Mesenchymal stem cell (in vitro differentiated cells and primary cell): ENCODE results near the gene PDGFD.

Source experiments
- DNase-seq: peaks from one replicate; pipeline ENCODE4 v3.0.0-alpha.2; 2013
- H2AFZ ChIP-seq: one replicate; pipeline ENCODE4 v1.6.1; 2013; ENCODE audit warnings: low read depth, mild to moderate bottlenecking, control low read depth, inconsistent platforms, low read length, moderate library complexity
- H2AK5ac ChIP-seq: 2 replicates; pipeline ENCODE4 v1.6.1; 2013; ENCODE audit warnings: low read length, moderate library complexity, mild to moderate bottlenecking, inconsistent platforms; ENCODE audit not compliant: severe bottlenecking
- H2BK120ac ChIP-seq: one replicate; pipeline ENCODE4 v1.6.1; 2013; ENCODE audit warnings: low read depth, mild to moderate bottlenecking, inconsistent platforms, low read length, moderate library complexity
- H2BK12ac ChIP-seq, 2 experiments: one replicate each; pipeline ENCODE4 v1.6.1; 2013; ENCODE audit warnings: inconsistent platforms in 2 of 2, low read length in 2 of 2, mild to moderate bottlenecking in 2 of 2, moderate library complexity in 2 of 2, control low read depth in 1 of 2
- H2BK15ac ChIP-seq: one replicate; pipeline ENCODE4 v1.6.1; 2013; ENCODE audit warnings: mild to moderate bottlenecking, low read depth, inconsistent platforms; ENCODE audit not compliant: poor library complexity, severe bottlenecking
- H2BK5ac ChIP-seq: 2 replicates; pipeline ENCODE4 v1.6.1; 2013; ENCODE audit warnings: low read depth, mild to moderate bottlenecking, low read length, control low read depth, inconsistent platforms; ENCODE audit not compliant: poor library complexity, severe bottlenecking
- H3K14ac ChIP-seq, 2 experiments: one replicate each; pipeline ENCODE4 v1.6.1; 2013; ENCODE audit warnings: inconsistent platforms in 2 of 2, low read length in 2 of 2, control low read depth in 1 of 2, mild to moderate bottlenecking in 1 of 2, moderate library complexity in 1 of 2
- H3K18ac ChIP-seq, 2 experiments: one replicate each; pipeline ENCODE4 v1.6.1; 2013; ENCODE audit warnings: inconsistent platforms in 2 of 2, low read length in 2 of 2, control low read depth in 1 of 2, low read depth in 1 of 2, mild to moderate bottlenecking in 1 of 2
- H3K23ac ChIP-seq, 2 experiments: one replicate each; pipeline ENCODE4 v1.6.1; 2013; ENCODE audit warnings: inconsistent platforms in 2 of 2, low read length in 2 of 2, mild to moderate bottlenecking in 2 of 2, moderate library complexity in 2 of 2, control low read depth in 1 of 2
- H3K27ac ChIP-seq: 2 replicates; pipeline ENCODE4 v1.5.1; 2013; ENCODE audit warnings: mild to moderate bottlenecking, moderate library complexity, low read length, control low read depth, inconsistent platforms; ENCODE audit not compliant: poor library complexity, severe bottlenecking
- H3K27me3 ChIP-seq, 2 experiments: 2 replicates each; pipeline versions ENCODE4 v1.6.1 to v1.7.0; 2013; ENCODE audit warnings: low read length in 2 of 2, mild to moderate bottlenecking in 2 of 2, moderate library complexity in 2 of 2, control low read depth in 1 of 2, inconsistent platforms in 1 of 2; ENCODE audit not compliant: control insufficient read depth in 1 of 2, insufficient read depth in 1 of 2
- H3K36me3 ChIP-seq, 2 experiments: 2 replicates each; pipeline versions ENCODE4 v1.6.1 to v1.7.0; 2013; ENCODE audit warnings: low read length in 2 of 2, control low read depth in 1 of 2, inconsistent platforms in 1 of 2, low read depth in 1 of 2, mild to moderate bottlenecking in 1 of 2; ENCODE audit not compliant: insufficient read depth in 2 of 2, control insufficient read depth in 1 of 2
- H3K4ac ChIP-seq, 2 experiments: one replicate each; pipeline ENCODE4 v1.6.1; 2013; ENCODE audit warnings: inconsistent platforms in 2 of 2, low read length in 2 of 2, mild to moderate bottlenecking in 2 of 2, moderate library complexity in 2 of 2, control low read depth in 1 of 2, low read depth in 1 of 2
- H3K4me1 ChIP-seq: 2 replicates; pipeline ENCODE4 v1.6.1; 2013; ENCODE audit warnings: low read depth, low read length, control low read depth; ENCODE audit not compliant: control insufficient read depth, insufficient read depth
- H3K4me2 ChIP-seq: 2 replicates; pipeline ENCODE4 v1.6.1; 2013; ENCODE audit warnings: low read length, mild to moderate bottlenecking, inconsistent platforms; ENCODE audit not compliant: poor library complexity, severe bottlenecking
- H3K4me3 ChIP-seq, 2 experiments: 2 replicates each; pipeline versions ENCODE4 v1.5.1 to v1.7.0; 2013; ENCODE audit warnings: low read length in 2 of 2, mild to moderate bottlenecking in 2 of 2, control low read depth in 1 of 2, low read depth in 1 of 2; ENCODE audit not compliant: insufficient read depth in 1 of 2
- H3K79me1 ChIP-seq: replicated peaks from 2 replicates; pipeline ENCODE4 v1.6.1; 2013; ENCODE audit warnings: mild to moderate bottlenecking, control low read depth, low read length, inconsistent platforms; ENCODE audit not compliant: poor library complexity, severe bottlenecking
- H3K9ac ChIP-seq: 2 replicates; pipeline ENCODE4 v1.7.0; 2013; ENCODE audit warnings: mild to moderate bottlenecking, low read length, moderate library complexity
- H3K9me3 ChIP-seq: 2 replicates; pipeline ENCODE4 v1.7.0; 2013; ENCODE audit warnings: mild to moderate bottlenecking, low read length; ENCODE audit not compliant: control insufficient read depth
- H4K8ac ChIP-seq: one replicate; pipeline ENCODE4 v1.6.1; 2013; ENCODE audit warnings: inconsistent platforms, mild to moderate bottlenecking, low read length, moderate library complexity
- H4K91ac ChIP-seq: one replicate; pipeline ENCODE4 v1.6.1; 2013; ENCODE audit warnings: mild to moderate bottlenecking, low read length, inconsistent platforms
- WGBS: methylation state at CpG from one replicate; pipeline ENCODE4 v1.1.7; 2013; ENCODE audit warnings: mixed read lengths; 5-methylcytosine and 5-hydroxymethylcytosine counted together

The PDGFD gene

GRCh38 chr11:103890654-103891053, 273.3 kb downstream of the PDGFD start:
- 97% methylated on average over 1 of the region's 1 CpG for WGBS
- Histone ChIP-seq H3K79me1 (no peaks in the 10 kb centered on the region), H3K4me3 (no peak overlapping the region), H2AFZ (no peak overlapping the region), H2BK5ac (no peak overlapping the region), H4K8ac (no peak overlapping the region), H3K18ac (no peak overlapping the region), H3K4me1 (peaks cover 3% of the 10 kb centered on the region), H2AK5ac (no peak overlapping the region), H3K27me3 (no peaks in the 10 kb centered on the region), H4K91ac (no peak overlapping the region), H2BK15ac (no peak overlapping the region), H3K23ac (no peak overlapping the region), H3K14ac (no peak overlapping the region), H3K9me3 (peaks cover 10% of the 10 kb centered on the region), H3K27ac (no peak overlapping the region), H3K36me3 (no peaks in the 10 kb centered on the region), H2BK120ac (no peak overlapping the region), H3K4ac (no peak overlapping the region), H3K4me2 (no peak overlapping the region), H3K9ac (no peak overlapping the region), H2BK12ac (no peak overlapping the region)
- DNase-seq = no peak

- Histone ChIP-seq H3K23ac (no peak overlapping the region), H2AFZ (no peak overlapping the region), H3K27me3 (no peaks in the 10 kb centered on the region), H3K36me3 (no peaks in the 10 kb centered on the region), H2BK5ac (no peak overlapping the region), H4K8ac (no peak overlapping the region), H3K27ac (no peak overlapping the region), H2BK120ac (no peak overlapping the region), H3K14ac (no peak overlapping the region), H3K18ac (no peak overlapping the region), H3K79me1 (no peaks in the 10 kb centered on the region), H2BK15ac (no peak overlapping the region), H3K4ac (no peak overlapping the region), H3K4me3 (no peak overlapping the region), H3K4me1 (peaks cover 3% of the 10 kb centered on the region), H2BK12ac (no peak overlapping the region), H3K4me2 (no peak overlapping the region), H3K9ac (no peak overlapping the region), H2AK5ac (no peak overlapping the region), H3K9me3 (peaks cover 10% of the 10 kb centered on the region), H4K91ac (no peak overlapping the region)
- no peak for DNase-seq
Measured at GRCh38 chr11:103889679-103890078, 274.3 kb downstream of the PDGFD start.

- H3K9ac ChIP-seq = no peak overlapping the region
- H2BK12ac ChIP-seq = no peak overlapping the region
- no peak for DNase-seq
- peaks cover 3% of the 10 kb centered on the region for H3K4me1 ChIP-seq
- no peak overlapping the region for H2BK15ac ChIP-seq
- H2BK120ac ChIP-seq = no peak overlapping the region
- no peaks in the 10 kb centered on the region for H3K36me3 ChIP-seq
- no peak overlapping the region for H3K4me2 ChIP-seq
- peaks cover 10% of the 10 kb centered on the region for H3K9me3 ChIP-seq
- no peak overlapping the region for H3K23ac ChIP-seq
- no peak overlapping the region for H3K4ac ChIP-seq
- no peak overlapping the region for H3K27ac ChIP-seq
- no peak overlapping the region for H3K4me3 ChIP-seq
- no peak overlapping the region for H2AFZ ChIP-seq
- no peak overlapping the region for H2BK5ac ChIP-seq
- no peak overlapping the region for H2AK5ac ChIP-seq
- no peak overlapping the region for H3K18ac ChIP-seq
- H4K91ac ChIP-seq = no peak overlapping the region
- no peak overlapping the region for H4K8ac ChIP-seq
- no peak overlapping the region for H3K14ac ChIP-seq
- no peaks in the 10 kb centered on the region for H3K27me3 ChIP-seq
- no peaks in the 10 kb centered on the region for H3K79me1 ChIP-seq
Measured at GRCh38 chr11:103888541-103888951, 275.4 kb downstream of the PDGFD start.

- no peak overlapping the region for H3K23ac ChIP-seq
- H3K4ac ChIP-seq = no peak overlapping the region
- H2BK5ac ChIP-seq = no peak overlapping the region
- no peak overlapping the region for H3K27ac ChIP-seq
- no peaks in the 10 kb centered on the region for H3K79me1 ChIP-seq
- H3K4me2 ChIP-seq = no peak overlapping the region
- H3K18ac ChIP-seq = no peak overlapping the region
- H4K91ac ChIP-seq = no peak overlapping the region
- no peak overlapping the region for H2BK120ac ChIP-seq
- no peaks in the 10 kb centered on the region for H3K36me3 ChIP-seq
- no peak overlapping the region for H2BK12ac ChIP-seq
- H3K4me1 ChIP-seq = no peaks in the 10 kb centered on the region
- no peak overlapping the region for H4K8ac ChIP-seq
- no peak overlapping the region for H3K4me3 ChIP-seq
- no peaks in the 10 kb centered on the region for H3K27me3 ChIP-seq
- H3K14ac ChIP-seq = no peak overlapping the region
- peaks cover 10% of the 10 kb centered on the region for H3K9me3 ChIP-seq
- no peak overlapping the region for H2BK15ac ChIP-seq
- no peak for DNase-seq
- H2AFZ ChIP-seq = no peak overlapping the region
- WGBS = 76% methylated on average over 5 of the region's 6 CpGs
- no peak overlapping the region for H2AK5ac ChIP-seq
- H3K9ac ChIP-seq = no peak overlapping the region
Measured at GRCh38 chr11:103887001-103887658, 276.8 kb downstream of the PDGFD start.
